NCI-H524 treated with DMSO at 0.1 percent for 48 hours (cell line): Measurements from ENCODE around the gene ZYG11B.
"Not testable (repeated sequence)": the region's sequence is repeated elsewhere in the genome, so short reads cannot be mapped to it uniquely, and the experiment has no call there.

Experiments used
- DNase-seq: peaks from one replicate; lab custom pipeline; 2025; lab: John Stamatoyannopoulos, UW

The ZYG11B gene

DNA sequence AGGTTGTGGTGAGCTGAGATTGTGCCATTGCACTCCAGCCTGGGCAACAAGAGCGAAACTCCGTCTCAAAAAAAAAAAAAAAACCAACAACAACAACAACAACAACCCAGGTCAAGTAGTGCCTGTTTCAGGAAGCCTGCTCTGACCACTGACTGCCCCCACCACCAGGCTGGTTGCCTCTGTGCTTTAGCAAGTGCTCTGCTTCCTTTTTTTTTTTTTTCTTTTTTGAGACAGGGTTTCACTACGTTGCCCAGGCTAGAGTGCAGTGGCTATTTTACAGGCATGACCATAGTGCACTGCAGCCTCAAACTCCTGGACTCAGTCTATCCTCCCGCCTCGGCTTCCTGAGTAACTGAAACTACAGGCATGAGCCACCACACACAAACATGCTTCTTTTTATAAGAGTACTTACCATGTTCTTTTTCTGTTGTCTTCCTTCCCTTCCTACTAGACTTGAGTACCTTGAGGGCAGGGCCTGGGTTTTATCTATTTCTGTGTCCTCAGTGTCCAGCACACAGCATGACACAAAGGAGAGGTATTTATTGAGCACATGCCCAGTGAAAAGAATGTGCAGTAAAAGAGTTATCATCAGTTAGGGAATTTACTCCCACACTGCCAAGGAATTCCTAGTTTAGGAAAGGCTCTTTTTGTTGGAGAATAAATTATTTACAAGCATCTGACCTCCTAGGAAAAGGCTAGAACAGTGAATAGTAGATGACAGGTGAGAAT is 18.2 kb upstream of the ZYG11B start:
- no peak for DNase-seq

DNA sequence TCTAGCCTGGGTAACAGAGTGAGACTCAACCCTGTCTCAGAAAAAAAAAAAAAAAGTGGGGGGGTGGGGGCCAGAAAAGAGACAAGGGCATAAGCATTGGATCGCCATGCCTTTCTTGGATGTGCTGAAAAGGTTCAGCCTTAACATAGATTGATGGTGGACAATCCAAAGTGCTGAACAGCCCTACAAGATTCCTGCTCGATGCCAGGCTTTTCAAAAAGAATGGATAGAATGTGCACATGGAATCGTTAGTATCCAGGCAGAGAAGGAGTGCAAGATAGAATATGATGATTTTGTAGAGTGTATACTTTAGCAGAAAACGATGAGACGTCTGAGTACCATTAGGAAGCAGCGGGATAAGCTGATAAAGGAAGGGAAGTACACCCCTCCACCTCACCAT is 17.2 kb upstream of the ZYG11B start:
- no peak for DNase-seq

DNA sequence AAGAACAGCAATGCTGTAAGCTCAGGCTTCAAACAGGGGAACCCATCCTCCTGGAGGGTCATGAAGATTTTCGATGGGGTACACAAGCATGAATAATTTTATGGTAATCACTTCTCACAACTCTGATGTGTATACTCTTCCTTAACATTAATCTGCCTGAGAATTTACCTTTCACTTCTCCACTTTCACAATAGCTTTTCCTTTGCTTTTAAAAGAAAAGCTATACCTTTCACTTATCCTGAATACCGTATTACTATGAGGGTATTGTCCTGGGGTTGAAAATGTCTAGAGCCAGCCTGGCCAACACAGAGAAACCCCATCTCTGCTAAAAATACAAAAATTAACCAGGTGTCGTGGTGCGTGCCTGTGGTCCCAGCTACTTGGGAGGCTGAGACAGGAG is 12.7 kb upstream of the ZYG11B start:
- no peak for DNase-seq

DNA sequence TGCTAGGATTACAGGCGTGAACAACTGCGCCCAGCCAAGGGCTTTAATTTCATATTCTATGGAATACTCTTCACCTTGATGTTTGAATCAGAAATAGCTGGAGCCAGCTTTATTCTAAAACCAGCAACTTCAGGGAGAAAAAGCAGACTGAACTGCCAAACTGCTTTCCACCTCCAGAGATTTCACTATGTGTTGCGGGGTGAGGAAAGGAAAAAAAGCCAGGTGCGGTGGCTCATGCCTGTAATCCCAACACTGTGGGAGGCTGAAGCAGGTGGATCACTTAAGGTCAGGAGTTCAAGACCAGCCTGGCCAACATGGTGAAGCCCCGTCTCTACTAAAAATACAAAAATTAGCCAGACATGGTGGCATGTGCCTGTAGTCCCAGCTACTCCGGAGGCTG is 11.0 kb upstream of the ZYG11B start:
- DNase-seq: not testable (repeated sequence)

DNA sequence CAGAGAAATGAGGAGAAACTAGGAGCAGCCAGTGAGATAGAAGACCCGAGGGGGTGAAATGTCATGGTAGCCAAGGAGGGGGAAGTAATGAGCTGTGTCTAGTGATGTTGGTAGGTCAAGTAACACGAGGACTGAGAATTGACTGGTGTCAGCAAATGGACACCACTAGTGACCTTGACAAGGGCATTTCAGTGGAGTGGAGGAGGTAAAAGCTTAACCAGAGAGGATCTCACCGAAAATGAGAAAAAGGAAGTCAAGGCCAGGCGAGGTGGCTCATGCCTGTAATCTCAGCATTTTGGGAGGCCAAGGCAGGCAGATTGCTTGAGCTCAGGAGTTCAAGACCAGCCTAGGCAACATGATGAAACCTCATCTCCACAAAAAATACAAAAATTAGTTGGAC is 3.0 kb upstream of the ZYG11B start:
- DNase-seq: no peak

DNA sequence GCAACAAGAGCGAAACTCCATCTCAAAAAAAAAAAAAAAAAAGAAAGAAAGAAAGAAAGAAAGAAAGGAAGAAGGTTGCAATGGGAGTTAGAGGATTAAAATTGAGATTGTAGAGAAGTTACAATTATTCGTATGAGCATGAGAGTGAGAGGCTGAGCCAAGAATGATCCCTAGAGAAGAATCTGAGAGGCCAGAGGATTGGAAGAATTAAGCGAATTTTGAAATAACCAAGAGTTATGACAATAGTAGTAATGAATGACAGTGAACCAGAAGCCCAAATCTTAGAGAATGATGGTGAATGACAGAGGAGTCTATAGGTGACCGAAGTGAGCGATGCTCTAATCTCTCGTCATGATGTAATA is 369 bp upstream of the ZYG11B start:
- no peak for DNase-seq

DNA sequence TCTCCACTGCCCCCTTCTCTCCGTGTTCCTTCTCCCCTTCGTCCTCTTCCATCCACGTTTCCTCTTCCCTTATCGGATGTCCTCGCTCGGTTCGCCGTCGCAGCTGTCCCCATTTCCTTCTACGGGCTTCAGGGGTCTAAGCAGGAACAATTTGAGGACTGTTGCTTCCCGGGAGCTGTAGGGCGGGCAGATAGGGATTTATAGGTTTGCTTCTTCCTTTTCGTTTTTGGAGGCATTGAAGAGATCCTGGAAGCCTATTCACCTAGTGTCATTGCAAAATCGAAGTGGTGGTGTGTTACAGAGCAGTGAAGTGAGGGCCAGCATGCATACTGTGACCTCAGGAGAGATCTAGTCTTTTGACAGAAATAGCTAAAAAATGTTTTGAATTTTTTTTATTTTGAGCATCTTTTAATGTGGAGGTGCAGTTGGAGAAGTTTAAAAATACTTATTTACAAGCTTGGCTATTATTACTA is 897 bp downstream of the ZYG11B start:
- no peak for DNase-seq

DNA sequence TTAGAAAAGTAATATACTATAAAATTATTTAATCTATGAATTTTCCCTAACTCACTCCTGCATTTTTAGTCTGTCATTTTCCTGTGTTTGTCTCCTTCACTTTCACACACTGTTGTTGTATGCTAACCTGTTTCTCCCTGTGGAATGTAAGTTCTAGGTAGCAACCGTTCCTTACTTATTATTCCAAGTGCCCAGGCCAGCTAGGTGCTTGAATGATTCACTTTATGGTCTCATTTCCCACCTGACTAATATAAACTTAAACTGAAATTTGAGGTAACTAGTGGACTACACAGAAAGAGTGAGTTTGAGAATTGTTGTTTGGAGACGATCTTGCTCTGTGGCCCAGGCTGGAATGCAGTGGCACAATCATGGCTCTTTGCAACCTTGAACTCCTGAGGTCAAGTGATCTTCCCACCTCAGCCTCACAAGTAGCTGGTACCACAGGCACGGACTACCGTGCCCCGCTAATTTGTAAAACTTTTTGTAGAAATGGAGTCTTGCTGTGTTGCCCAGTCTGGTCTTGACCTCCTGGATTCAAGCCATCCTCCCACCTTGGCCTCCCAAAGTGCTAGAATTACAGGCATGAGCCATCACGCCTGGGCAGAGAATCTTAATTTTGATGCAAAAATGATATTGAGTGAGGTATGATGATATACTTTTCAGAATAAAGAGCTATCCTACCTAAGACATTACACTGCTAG is 1.9 kb downstream of the ZYG11B start:
- no peak for DNase-seq

DNA sequence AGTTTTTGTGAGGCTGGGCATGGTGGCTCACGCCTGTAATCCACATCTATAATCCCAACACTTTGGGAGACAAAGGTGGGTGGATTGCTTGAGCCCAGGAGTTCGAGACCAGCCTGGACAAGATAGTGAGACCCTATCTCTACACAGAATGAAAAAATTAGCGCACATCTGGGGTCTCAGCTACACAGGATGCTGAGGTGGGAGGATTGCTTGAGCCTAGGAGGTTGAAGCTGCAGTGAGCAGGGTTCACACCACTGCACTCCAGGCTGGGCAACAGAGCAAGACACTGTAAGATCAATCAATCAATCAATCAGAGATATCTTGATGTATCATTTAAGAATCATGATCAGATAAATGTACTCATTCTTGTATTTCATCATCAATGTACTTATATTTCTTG is 7.1 kb downstream of the ZYG11B start:
- no peak for DNase-seq

DNA sequence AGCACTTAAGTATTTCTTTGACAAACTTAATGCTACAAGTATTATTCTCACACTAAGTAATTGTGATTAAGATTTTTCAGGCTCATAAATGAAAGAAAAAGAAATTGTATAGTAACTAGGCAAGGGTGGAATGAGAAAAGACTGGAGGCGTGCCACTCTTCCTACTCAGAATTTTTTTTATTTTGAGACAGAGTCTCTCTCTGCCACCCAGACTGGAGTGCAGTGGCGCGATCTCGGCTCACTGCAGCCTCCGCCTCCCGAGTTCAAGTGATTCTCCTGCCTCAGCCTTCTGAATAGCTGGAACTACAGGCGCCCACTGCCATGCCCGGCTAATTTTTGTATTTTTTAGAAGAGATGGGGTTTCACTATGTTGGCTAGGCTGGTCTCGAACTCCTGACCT is 9.1 kb downstream of the ZYG11B start:
- not testable (repeated sequence) for DNase-seq

DNA sequence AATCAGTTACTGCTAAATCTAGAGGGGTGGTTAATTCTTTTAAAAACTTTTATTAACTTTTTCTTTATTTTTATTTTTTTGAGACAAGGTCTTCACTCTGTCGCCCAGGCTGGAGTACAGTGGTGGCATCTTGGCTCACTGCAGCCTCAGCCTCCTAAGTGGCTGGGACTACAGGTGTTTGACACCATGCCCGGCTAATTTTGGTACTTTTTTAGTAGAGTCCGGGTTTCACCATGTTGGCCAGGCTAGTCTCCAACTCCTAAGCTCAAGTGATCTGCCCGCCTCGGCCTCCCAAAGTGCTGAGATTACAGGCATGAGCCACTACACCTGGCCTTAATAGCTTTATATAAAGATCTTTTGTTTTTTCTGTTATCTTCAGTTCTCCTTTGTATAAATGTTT is 11.9 kb downstream of the ZYG11B start:
- DNase-seq: no peak

DNA sequence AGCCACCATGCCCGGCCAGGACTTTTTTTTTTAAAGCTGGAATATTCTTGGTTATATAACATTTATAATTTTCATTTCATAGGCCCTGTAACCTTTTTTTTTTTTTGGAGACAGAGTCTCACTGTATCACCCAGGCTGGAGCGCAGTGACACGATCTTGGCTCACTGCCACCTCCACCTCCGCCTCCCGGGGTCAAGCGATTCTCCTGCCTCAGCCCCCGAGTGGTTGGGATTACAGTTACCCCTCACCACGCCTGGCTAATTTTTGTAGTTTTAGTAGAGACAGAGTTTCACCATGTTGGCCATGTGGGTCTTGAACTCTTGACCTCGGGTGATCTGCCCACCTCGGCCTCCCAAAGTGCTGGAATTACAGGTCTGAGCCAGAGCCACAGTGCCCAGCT is 12.6 kb downstream of the ZYG11B start:
- DNase-seq: no peak

DNA sequence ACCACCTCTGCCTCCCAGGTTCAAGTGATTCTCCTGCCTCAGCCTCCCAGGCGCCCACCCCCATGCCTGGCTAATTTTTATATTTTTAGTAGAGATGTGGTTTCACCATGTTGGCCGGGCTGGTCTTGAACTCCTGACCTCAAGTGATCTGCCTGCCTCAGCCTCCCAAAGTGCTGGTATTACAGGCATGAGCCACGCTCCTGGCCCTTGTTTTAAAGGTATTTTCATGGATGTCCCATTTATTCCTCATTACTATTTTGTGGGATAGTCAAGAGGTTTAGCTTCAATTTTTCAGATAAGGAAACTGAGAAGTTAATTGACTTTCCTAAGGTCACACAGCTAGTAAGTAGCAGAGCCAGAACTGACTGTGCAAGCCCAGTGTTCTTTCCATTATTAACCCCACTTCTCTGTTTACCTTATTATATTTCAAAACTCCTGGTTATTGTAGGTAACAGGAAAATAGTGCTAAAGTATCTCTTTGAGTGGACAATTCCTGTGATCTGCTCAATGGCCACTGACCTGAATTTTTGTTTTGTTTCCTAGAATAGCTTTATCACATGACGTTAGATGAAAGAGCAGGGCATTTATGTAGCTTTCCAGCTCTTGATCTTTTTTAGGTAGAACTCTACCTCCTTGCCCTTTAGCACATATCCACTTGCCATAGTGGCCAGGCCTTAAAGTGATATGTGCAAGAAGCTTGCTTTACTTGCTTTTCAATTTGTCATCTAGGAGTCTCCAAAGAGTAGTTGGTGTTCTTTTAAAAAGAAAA is 13.6 kb downstream of the ZYG11B start:
- no peak for DNase-seq

DNA sequence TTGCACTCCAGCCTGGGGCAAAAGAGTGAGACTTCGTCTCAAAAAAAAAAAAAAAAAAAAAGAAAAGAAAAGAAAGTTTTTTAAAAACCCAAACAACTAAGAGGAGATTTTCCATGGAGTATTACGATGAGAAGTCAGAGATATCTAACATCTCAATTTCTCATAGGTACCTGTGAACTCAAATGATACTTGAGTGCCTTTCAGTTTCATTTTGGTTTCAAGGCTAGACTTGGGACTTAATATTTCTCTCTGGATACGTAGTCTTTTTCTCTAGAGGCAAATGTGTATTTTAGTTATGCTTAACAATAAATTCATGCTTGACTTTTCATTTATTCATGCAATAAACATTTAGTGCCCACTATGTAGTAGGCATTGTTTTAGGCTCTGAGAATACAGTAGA is 15.0 kb downstream of the ZYG11B start:
- no peak for DNase-seq

DNA sequence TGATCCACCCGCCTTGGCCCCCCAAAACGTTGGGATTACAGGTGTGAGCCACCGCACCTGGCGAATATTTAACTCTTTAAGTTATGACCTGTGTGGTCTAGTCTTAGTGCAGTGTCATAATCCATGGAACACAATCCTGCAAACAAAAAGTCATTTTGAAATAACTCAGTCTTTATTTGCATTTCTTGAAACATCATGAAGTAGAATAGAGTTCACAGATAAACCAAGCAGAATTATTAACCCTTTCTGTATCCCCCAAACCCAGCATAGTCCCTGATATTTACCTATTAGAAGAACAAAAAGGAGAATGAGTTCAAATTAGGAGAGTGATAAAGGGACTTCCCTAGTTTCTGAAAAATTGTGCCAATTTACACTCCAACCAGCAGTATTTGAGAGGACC is 19.9 kb downstream of the ZYG11B start:
- DNase-seq: no peak

DNA sequence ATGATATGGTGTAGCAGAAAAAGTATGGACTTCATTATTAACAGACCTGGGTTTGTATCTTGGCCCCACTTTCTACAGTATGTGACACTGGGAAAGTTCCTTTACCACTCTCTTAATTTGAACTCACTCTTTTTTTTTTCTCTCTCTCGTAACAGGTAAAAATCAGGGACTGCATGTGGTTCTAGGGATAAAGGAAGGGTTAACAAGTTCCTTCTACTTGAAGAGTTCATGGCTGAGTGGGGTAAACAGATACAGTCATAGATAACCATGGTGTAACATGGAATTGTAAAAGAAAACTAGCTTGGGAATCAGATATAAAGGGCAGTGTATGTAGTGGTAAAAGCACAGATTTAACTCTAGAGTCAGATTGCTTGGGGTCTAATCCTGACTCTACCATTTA is 21.2 kb downstream of the ZYG11B start:
- no peak for DNase-seq

DNA sequence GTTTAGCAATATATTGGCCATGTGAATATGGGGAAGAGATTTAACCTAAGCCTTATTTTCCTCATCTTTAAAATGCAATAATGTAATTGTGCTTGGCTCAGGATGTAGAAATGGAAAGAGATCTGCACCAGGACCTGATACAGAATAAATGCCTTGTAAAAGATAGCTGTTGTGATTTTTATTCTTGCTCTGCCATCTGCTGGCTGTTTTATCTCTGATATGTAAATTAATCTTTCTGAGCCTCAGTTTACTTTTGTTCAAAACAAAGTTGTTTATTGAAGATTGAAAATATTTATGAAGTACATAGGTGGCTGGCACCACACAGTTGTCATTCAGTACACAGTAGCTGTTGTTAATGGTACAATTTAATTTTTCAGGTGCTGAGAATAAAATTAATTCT is 21.9 kb downstream of the ZYG11B start:
- no peak for DNase-seq

DNA sequence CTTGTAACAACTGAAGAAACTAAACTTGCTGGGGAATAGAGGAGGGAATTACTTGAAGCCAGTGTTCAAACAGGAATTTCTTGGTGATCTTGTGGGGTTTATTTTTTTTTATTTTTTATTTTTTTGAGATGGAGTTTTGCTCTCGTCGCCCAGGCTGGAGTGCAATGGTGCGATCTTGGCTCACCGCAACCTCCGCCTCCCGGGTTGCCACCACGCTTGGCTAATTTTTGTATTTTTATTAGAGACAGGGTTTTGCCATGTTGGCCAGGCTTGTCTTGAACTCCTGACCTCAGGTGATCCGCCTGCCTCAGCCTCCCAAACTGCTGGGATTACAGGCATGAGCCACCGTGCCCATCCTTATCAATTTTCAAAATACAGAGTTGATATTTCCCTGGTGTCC is 23.2 kb downstream of the ZYG11B start:
- not testable (repeated sequence) for DNase-seq

DNA sequence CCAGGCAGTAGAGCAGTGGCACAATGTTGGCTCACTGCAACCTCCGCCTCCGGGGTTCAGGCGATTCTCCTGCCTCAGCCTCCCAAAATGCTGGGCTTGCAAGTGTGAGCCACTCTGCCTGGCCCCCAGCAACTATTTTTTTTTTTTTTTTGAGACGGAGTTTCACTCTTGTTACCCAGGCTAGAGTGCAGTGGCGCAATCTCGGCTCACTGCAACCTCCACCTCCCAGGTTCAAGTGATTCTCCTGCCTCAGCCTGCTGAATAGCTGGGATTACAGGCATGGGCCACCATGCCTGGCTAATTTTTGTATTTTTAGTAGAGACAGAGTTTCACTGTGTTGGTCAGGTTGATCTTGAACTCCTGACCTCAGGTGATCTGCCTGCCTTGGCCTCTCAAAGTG is 23.9 kb downstream of the ZYG11B start:
- not testable (repeated sequence) for DNase-seq

DNA sequence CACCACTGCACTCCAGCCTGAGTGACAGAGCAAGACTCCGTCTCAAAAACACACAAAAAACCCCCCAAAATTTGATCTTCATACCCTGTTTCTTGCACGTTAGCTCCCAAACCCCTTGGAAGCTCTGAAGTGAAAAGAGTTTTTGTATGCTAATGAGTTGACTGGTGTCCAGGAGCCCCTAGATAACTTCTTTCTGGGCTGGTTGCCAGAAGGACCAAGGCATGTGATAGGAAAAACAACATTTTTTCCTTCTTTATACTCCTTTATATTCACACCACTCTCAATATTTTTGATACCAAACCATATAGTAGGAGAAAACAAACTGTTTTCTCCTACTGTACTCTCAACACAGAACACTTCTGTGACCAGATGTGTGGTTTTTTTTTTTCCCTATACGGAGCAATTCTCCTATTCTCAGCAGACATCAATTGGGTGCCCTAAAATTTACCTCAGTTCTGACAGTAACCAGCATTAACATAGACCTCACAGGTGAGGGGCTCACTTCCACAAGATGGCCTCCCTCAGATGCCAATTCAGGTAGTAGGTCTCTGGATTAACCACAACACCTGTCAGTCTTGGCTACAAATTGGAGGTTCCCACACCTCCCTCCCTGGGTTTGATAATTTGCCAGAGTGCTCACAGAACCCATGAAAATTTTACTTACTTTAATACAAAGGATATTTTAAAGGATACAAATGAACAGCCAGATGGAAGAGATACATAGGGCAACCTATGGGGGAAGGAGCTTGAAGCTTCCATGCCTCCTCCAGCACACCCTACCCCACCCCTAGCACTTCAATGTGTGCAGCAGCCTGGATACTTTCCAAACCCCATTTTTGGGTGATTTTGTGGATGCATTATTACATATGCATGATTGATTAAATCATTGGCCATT is 25.6 kb downstream of the ZYG11B start:
- no peak for DNase-seq

DNA sequence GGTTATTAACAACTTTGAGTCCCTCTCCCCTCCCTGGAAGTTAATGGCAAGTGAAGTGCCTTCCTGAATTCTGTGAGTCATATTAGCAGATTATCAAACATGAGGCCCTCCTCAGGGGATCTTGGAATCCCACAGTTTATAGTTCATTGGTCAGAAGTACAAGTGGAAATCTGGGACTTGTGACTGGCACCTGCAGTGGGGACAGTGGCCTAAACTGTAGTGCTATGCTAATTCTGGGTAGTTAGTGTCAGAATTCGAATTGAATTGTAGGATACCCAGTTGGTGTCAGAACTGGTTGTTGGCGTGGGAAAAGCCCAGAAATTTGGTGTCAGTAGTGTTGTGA is 26.2 kb downstream of the ZYG11B start:
- no peak for DNase-seq

DNA sequence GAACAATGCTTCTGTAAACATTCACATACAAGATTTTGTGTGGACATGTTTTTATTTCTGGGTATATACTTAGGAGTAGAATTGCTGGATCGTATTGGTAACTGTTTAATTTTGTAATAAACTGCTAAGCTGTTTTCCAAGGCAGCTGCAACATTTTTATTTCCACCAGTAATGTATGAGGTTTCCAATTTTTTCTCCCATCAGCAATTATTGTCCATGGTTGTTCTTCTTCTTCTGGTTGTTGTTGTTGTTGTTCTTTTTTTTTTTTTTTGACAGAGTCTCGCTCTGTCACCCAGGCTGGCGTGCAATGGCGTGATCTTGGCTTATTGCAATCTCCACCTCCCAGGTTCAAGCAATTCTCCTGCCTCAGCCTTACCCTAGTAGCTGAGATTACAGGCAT is 26.9 kb downstream of the ZYG11B start:
- no peak for DNase-seq
